GM19467 (cell line): ENCODE data around the gene EPC2.
A peak's percentile ranks its signal among the peaks of the same experiment; 100 is the strongest.
"Not testable (repeated sequence)": the region's sequence is repeated elsewhere in the genome, so short reads cannot be mapped to it uniquely, and the experiment has no call there.

Experiments used
- ATAC-seq: cut with Tn5 transposase; IDR thresholded peaks from one replicate; pipeline ENCODE4 v1.9.1; 2021; ENCODE audit warnings: mild to moderate bottlenecking, moderate library complexity; ENCODE audit not compliant: unreplicated experiment

EPC2 gene

GRCh38 chr2:148638543-148638942, 6.0 kb upstream of the EPC2 start:
- no peak for ATAC-seq

- ATAC-seq: no peak
Observed at GRCh38 chr2:148640767-148641166, 3.8 kb upstream of the EPC2 start.

- no peak for ATAC-seq
Observed at GRCh38 chr2:148642112-148642744, 2.3 kb upstream of the EPC2 start.

- ATAC-seq: no peak
Observed at GRCh38 chr2:148642891-148643416, 1.6 kb upstream of the EPC2 start.

- ATAC-seq: no peak
Observed at GRCh38 chr2:148643421-148643820, 1.1 kb upstream of the EPC2 start.

GRCh38 chr2:148644883-148645538, 460 bp downstream of the EPC2 start:
- ATAC-seq: peak; percentile 58

- peak; percentile 39 for ATAC-seq
Observed at GRCh38 chr2:148645539-148646230, 1.1 kb downstream of the EPC2 start.

- no peak for ATAC-seq
Observed at GRCh38 chr2:148646231-148646559, 1.6 kb downstream of the EPC2 start.

- not testable (repeated sequence) for ATAC-seq
Observed at GRCh38 chr2:148647711-148648110, 3.2 kb downstream of the EPC2 start.

- ATAC-seq: no peak
Observed at GRCh38 chr2:148649936-148650335, 5.4 kb downstream of the EPC2 start.

GRCh38 chr2:148650881-148651280, 6.3 kb downstream of the EPC2 start:
- ATAC-seq: no peak

- ATAC-seq: no peak
Observed at GRCh38 chr2:148651972-148652371, 7.4 kb downstream of the EPC2 start.

- peak; percentile 84 for ATAC-seq
Observed at GRCh38 chr2:148653437-148653836, 8.9 kb downstream of the EPC2 start.

- no peak for ATAC-seq
Observed at GRCh38 chr2:148654435-148654834, 9.9 kb downstream of the EPC2 start.

- no peak for ATAC-seq
Observed at GRCh38 chr2:148656516-148656915, 12.0 kb downstream of the EPC2 start.

- peak; percentile 80 for ATAC-seq
Observed at GRCh38 chr2:148658807-148659722, 14.5 kb downstream of the EPC2 start.

GRCh38 chr2:148660999-148661398, 16.4 kb downstream of the EPC2 start:
- no peak for ATAC-seq

- ATAC-seq: not testable (repeated sequence)
Observed at GRCh38 chr2:148662332-148662731, 17.8 kb downstream of the EPC2 start.

- no peak for ATAC-seq
Observed at GRCh38 chr2:148664229-148664628, 19.7 kb downstream of the EPC2 start.

GRCh38 chr2:148666555-148666954, 22.0 kb downstream of the EPC2 start:
- no peak for ATAC-seq
